ENCODE measurements around the gene KDM4E.

The KDM4E gene

GRCh38 chr11:95050595-95051202 lies 25.6 kb downstream of the KDM4E start:
- no peak for DNase-seq (ENCODE audit: low read depth in 2 of 2)

- DNase-seq (ENCODE audit: low read depth in 2 of 2): no peak
These were observed 29.3 kb downstream of the KDM4E start for GRCh38 chr11:95054356-95054755.

GRCh38 chr11:95055283-95055897 lies 30.3 kb downstream of the KDM4E start:
- DNase-seq (ENCODE audit: low read depth in 2 of 2): no peak

- DNase-seq (ENCODE audit: low read depth in 2 of 2): no peak
These were observed 32.9 kb downstream of the KDM4E start for GRCh38 chr11:95057959-95058358.

GRCh38 chr11:95058621-95059020 lies 33.6 kb downstream of the KDM4E start:
- DNase-seq (ENCODE audit: low read depth in 2 of 2): no peak

- no peak for DNase-seq (ENCODE audit: low read depth in 2 of 2)
These were observed 34.0 kb downstream of the KDM4E start for GRCh38 chr11:95059046-95059445.

- DNase-seq (ENCODE audit: low read depth in 2 of 2): no peak
These were observed 40.3 kb downstream of the KDM4E start for GRCh38 chr11:95065336-95065735.

GRCh38 chr11:95066716-95067038 lies 41.6 kb downstream of the KDM4E start, which contains the start of gene SRSF8:
TSS of gene SRSF8 (plus strand) at chr11:95066919. CDS start at chr11:95067227, 308 bp downstream.
- DNase-seq (ENCODE audit: low read depth in 2 of 2): no peak

- DNase-seq (ENCODE audit: low read depth in 2 of 2): peak; percentile 57 to 74
These were observed 42.2 kb downstream of the KDM4E start for GRCh38 chr11:95067039-95067840.

- DNase-seq (ENCODE audit: low read depth in 2 of 2): no peak
These were observed 42.8 kb downstream of the KDM4E start for GRCh38 chr11:95067841-95068219.

- peak; percentile 45 to 54 for DNase-seq (ENCODE audit: low read depth in 2 of 2)
These were observed 43.5 kb downstream of the KDM4E start for GRCh38 chr11:95068549-95068948.

- no peak for DNase-seq (ENCODE audit: low read depth in 2 of 2)
These were observed 45.4 kb downstream of the KDM4E start for GRCh38 chr11:95070471-95070870.

GRCh38 chr11:95072948-95073347 lies 47.9 kb downstream of the KDM4E start:
- DNase-seq (ENCODE audit: low read depth in 2 of 2): no peak

- DNase-seq (ENCODE audit: low read depth in 2 of 2): no peak
These were observed 49.9 kb downstream of the KDM4E start for GRCh38 chr11:95074792-95075563.

- no peak for DNase-seq (ENCODE audit: low read depth in 2 of 2)
These were observed 51.4 kb downstream of the KDM4E start for GRCh38 chr11:95076416-95076815.

GRCh38 chr11:95076981-95077380 lies 51.9 kb downstream of the KDM4E start:
- DNase-seq (ENCODE audit: low read depth in 2 of 2): no peak

Data from stimulated activated CD4-positive, alpha-beta T cell treated with anti-CD3 and anti-CD28 coated beads, Interleukin-4, amount 100 ng/mL, for 48 hours (primary cell).